Tibial artery (tissue), 4 donors: ENCODE results near the gene FBXO9.

Experiments
- DNase-seq, 2 donors: peaks; one replicate each; pipeline ENCODE4 v3.0.0-alpha.2; 2019
- H3K27ac ChIP-seq, 2 donors: fragments of 200-600 bp; sonication (generic) in 1 of 2; 1 replicate in 1 of 2; 2 replicates in 1 of 2; pipeline ENCODE4 v1.5.1; 2018 to 2019; ENCODE audit warnings: mild to moderate bottlenecking in 1 of 2
- H3K27me3 ChIP-seq, 2 donors: fragments of 200-600 bp; sonication (generic) in 1 of 2; one replicate each; pipeline versions ENCODE4 v1.5.1 to v1.6.0; 2016 to 2019
- H3K36me3 ChIP-seq, 3 donors: fragments of 200-600 bp; sonication (generic) in 2 of 3; one replicate each; pipeline ENCODE4 v1.5.1; 2016 to 2019; ENCODE audit warnings: mild to moderate bottlenecking in 2 of 3
- H3K4me1 ChIP-seq, 4 donors: fragments of 200-600 bp; sonication (generic) in 2 of 4; 1 replicate in 3 of 4; 2 replicates in 1 of 4; pipeline ENCODE4 v1.5.1; 2016 to 2019
- H3K4me3 ChIP-seq, 2 donors: fragments of 200-600 bp; sonication (generic) in 1 of 2; 1 replicate in 1 of 2; 2 replicates in 1 of 2; pipeline ENCODE4 v1.5.1; 2018 to 2019; ENCODE audit warnings: mild to moderate bottlenecking in 2 of 2
- H3K9me3 ChIP-seq, 3 donors: fragments of 200-600 bp; sonication (generic) in 1 of 3; one replicate each; pipeline ENCODE4 v1.5.1; 2016 to 2019
- intact Hi-C: fragments of 100-400 bp; cut with DNase I; formaldehyde crosslinking; loops from one replicate; pipeline ENCODE4 v1.15.0; 2023; ENCODE audit warnings: low total_unique reads
- TF ChIP-seq, protein P1 (sequence below), 2 experiments: fragments of 200-600 bp in 1 of 2; fragments of 450-650 bp in 1 of 2; IDR thresholded peaks; one replicate each; pipeline ENCODE4 v1.5.1; 2017 to 2019; ENCODE audit warnings: antibody characterized with exemption in 2 of 2, mild to moderate bottlenecking in 1 of 2, moderate library complexity in 1 of 2

FBXO9 gene

GRCh38 chr6:53124131-53124800 lies 59.1 kb downstream of the FBXO9 start:
- intact Hi-C loops: no loop called here
- Histone ChIP-seq H3K9me3 (no peaks in the 10 kb centered on the region), H3K36me3 (no peaks in the 10 kb centered on the region)

DNA sequence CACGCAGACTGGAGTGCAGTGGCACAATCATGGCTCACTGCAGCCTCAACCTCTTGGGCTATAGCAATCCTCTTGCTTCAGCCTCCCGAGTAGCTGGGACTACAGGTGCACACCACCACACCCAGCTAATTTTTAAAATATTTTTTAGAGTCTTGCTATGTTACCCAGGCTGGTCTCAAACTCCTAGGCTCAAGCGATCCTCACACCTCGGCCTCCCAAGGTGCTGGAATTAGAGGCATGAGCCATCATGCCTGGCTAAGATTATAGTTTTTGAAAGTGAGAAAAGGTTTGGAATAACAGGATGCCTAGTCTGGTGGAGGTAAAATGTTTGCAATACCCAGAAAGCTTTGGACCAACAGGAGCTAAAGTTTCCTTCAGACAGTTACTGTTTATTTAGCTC lies 60.1 kb downstream of the FBXO9 start:
- DNase-seq: no peak
- Histone ChIP-seq H3K4me1 (no peaks in the 10 kb centered on the region), H3K36me3 (no peaks in the 10 kb centered on the region), H3K27ac (no peak overlapping the region), H3K4me3 (no peak overlapping the region), H3K9me3 (no peaks in the 10 kb centered on the region), H3K27me3 (peaks cover 0 to 7% of the 10 kb centered on the region in 2 donors)
- intact Hi-C loops: no loop called here
- TF ChIP-seq, protein P1, sequence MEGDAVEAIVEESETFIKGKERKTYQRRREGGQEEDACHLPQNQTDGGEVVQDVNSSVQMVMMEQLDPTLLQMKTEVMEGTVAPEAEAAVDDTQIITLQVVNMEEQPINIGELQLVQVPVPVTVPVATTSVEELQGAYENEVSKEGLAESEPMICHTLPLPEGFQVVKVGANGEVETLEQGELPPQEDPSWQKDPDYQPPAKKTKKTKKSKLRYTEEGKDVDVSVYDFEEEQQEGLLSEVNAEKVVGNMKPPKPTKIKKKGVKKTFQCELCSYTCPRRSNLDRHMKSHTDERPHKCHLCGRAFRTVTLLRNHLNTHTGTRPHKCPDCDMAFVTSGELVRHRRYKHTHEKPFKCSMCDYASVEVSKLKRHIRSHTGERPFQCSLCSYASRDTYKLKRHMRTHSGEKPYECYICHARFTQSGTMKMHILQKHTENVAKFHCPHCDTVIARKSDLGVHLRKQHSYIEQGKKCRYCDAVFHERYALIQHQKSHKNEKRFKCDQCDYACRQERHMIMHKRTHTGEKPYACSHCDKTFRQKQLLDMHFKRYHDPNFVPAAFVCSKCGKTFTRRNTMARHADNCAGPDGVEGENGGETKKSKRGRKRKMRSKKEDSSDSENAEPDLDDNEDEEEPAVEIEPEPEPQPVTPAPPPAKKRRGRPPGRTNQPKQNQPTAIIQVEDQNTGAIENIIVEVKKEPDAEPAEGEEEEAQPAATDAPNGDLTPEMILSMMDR (IDR thresholded peaks at IDR 0.05): no peak

More at GRCh38 chr6:53124131-53124800, 59.1 kb downstream of the FBXO9 start:
- peaks cover 0 to 7% of the 10 kb centered on the region in 2 donors for H3K27me3 ChIP-seq
- no peak for DNase-seq
- H3K4me3 ChIP-seq: no peak overlapping the region
- no peak overlapping the region for H3K27ac ChIP-seq
- TF ChIP-seq, protein P1 (IDR thresholded peaks at IDR 0.05): no peak
- H3K4me1 ChIP-seq: no peaks in the 10 kb centered on the region

DNA sequence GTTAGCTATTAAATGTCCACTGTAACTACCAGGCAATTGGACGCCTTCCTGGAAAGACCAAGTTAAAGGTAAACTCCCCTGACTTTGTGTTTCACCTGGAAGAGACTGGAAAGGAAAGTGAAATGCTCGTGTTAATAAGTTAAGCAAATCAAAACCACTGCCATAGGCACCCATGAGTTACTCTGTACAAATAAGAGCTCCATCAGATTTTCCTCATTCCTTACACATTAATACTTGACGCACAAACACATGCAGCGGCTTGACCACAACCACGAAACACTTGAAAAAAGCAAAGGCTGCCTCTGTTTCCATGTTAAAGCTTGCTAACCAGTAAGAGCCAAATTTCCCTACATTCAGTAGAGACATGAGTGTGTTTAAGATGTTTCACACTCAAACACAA lies 63.6 kb downstream of the FBXO9 start:
- H3K9me3 ChIP-seq: no peaks in the 10 kb centered on the region
- no peak overlapping the region for H3K27ac ChIP-seq
- no peak overlapping the region for H3K4me3 ChIP-seq
- DNase-seq: no peak
- H3K36me3 ChIP-seq: no peaks in the 10 kb centered on the region
- peaks cover 0 to 11% of the 10 kb centered on the region in 2 donors for H3K27me3 ChIP-seq
- TF ChIP-seq, protein P1 (IDR thresholded peaks at IDR 0.05): no peak
- intact Hi-C loops: no loop called here
- no peaks in the 10 kb centered on the region for H3K4me1 ChIP-seq

DNA sequence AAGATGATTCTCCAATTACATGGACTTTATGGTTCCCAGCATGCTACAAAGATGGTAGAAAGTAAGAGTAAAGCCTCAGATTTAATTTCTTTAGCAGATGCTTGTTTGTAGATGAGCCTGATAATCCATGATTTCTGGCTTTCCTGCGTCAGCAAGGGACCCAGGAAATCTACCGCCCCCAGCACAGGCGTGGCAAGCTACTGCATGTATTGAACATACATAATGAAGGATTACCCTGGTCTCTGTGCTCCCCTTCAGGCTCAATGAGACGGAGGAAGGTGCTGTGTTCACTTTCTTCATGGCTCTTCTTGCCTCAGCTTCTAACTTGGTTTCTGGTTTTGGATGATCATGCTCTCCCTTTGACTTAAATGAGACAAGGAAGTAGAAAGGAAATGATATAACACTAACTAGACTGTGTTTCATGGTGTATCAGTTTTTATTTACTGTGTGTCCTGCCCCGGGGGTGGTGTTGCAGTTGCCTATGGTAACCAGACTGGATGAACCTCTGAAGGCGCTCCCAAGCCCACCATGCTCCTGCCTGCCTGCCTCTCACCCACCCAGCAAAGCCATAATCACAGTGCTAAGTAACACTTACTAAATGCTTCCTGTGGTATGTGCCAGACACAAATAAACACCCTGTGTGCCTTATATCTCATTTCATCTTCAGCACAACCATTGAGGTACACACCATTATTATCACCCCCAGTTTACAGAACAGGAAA lies 65.5 kb downstream of the FBXO9 start:
- Histone ChIP-seq H3K27me3 (peaks cover 0 to 11% of the 10 kb centered on the region in 2 donors), H3K9me3 (no peaks in the 10 kb centered on the region), H3K4me3 (no peak overlapping the region), H3K36me3 (no peaks in the 10 kb centered on the region), H3K4me1 (no peaks in the 10 kb centered on the region), H3K27ac (no peak overlapping the region)
- TF ChIP-seq, protein P1 (IDR thresholded peaks at IDR 0.05): no peak
- intact Hi-C loops: no loop called here
- DNase-seq: no peak

GRCh38 chr6:53133961-53134360 lies 68.8 kb downstream of the FBXO9 start:
- intact Hi-C loops: no loop called here
- Histone ChIP-seq H3K9me3 (no peaks in the 10 kb centered on the region), H3K4me1 (no peaks in the 10 kb centered on the region), H3K27ac (no peak overlapping the region), H3K27me3 (peaks cover 0 to 7% of the 10 kb centered on the region in 2 donors), H3K4me3 (no peak overlapping the region), H3K36me3 (no peaks in the 10 kb centered on the region)
- TF ChIP-seq, protein P1 (IDR thresholded peaks at IDR 0.05): no peak
- DNase-seq: no peak
